ENCODE results near the gene HOXB4.

Gene HOXB4

DNA sequence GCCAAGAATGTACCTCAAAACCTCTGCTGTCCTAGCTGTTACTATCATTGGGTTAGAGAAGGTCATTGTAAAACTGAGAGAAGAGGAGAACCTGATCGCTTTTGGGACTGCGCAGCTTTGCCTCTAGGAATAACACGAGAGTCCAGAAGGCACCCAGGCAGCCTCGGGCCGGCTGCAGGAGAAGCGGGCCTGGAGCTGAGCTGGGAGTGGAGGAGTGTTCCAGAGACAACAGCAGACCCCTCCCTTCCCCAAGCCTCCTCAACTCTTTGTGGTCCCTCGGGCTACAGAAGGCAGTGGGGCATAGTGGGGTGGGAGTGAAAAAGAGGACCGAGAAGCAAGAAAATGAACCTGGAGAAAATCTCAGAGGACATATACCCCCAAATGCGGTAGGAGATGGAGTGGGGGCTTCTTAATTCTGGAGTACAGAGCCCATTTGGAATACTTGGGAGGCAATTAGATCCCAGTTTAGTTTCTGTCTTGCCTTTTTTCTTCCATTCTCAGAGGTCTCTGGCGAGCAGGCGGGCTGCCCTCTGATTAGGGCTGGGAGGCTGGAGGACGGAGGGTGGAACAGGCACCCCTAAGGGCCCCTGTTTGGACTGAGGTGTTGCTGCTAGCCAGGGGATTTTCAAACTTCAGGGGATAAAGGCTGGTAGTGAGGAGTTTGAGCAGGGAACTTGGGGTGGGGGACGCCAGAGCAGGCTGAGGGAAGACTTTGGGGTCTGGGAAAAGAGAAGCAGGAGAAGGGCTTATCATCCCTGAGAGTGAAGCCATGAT lies 19.9 kb downstream of the HOXB4 start:
- no peak for DNase-seq

DNA sequence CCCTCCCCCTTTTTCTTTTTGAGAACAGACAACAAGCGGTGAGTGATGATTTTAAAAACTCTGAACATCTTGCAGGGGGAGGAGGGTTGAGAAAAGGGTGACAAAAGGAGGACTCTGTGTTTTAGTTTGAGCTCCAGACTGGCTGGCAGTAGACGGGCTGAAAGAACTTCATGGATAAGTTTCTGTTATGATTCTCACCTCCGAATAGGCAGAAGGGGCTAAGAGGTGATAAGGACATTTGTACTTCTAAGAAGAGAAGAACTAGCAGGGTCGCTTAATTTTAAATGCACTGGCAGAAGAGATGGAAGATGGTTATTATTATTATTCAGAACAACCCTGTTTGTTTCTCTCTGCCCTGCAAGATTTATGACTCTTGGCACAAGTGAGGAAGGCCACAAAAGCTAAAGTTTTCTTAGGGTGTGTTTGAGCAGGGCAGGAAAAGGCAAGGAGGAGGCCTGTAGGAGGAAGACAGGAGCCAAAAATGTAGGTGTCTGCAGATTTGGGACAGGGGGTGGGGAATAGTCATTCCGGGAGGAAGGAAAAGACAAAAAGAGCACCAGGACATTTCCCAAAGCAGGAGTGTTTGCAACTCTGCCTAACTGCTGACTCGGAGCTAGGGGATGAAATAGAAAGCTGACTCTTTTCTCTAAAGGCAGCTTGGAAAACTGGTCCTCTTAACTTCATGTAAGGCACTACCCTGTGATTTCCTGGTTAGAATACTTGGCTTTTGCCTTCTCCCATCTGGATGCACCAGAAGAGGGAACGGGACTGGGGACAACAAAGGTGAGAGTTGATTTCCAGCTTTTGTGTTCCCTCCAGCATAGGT lies 21.4 kb downstream of the HOXB4 start:
- no peak for DNase-seq

GRCh38 chr17:48556229-48556575 lies 21.9 kb downstream of the HOXB4 start:
- DNase-seq = no peak

DNA sequence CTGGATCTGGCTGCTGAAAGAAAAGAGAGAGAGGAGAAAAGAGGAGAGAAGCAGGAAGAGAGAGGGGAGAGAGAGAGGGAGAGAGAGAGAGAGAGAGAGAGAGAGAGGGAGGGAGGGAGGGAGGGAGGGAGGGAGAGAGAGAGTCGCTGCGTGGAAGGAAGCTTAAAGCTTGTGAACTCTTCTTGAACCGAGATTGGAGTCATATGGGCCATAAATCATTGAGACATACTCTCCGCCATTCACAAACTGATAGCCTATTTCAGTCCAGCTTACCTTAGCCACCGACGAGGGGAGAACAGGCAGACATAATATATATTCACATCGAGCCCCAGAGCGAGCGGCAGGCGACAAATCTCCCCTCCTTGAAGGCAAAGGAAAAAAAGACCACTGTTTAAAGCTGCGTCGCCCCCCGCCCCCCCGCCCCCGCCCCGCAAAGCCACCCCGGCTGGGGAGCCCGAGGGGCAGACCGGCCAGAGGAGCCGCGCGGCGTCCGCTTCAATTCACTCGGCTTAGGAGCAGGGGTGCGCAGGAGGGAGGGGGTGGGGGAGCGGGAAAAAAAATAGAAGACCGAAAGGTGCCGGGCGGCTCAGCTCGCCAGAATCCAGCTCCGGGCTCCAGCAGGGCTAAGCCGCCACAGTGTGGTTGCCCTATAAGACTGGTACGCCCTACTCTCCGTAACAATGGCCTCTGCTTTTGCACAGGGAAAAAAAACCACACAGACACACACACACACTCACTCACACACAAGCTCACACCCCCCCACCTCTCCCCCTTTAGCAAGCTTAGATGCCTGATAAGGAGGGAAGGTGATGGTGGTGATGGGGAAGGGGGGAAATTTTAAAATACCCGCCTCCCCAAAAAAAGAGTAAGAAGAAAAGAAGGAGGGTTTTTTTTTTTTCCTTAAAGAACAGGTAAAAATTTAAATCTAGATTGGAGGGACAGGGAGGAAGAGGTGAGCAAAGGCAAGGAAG lies 22.6 kb downstream of the HOXB4 start:
- DNase-seq = no peak

- no peak for DNase-seq
These were observed 23.5 kb downstream of the HOXB4 start for GRCh38 chr17:48554412-48555257.

DNA sequence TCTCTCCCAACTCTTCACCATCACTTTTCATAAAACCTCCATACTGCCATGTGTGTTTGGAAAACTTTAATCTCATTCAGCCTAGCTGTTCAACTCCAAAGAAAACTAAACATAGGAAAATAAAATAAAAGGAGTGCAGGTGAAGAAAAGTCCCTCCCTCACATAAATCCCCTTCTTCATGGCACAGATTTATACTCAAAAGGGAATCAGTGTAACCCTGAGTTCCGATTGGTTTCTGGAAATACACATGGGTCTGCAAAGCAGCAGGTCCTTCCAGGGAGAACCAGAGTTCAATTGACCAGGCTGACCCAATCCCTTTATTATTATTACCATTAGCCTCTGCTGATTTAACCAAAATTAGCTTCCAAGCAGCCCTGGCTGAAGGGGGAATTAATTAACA lies 24.3 kb downstream of the HOXB4 start:
- DNase-seq = no peak

DNA sequence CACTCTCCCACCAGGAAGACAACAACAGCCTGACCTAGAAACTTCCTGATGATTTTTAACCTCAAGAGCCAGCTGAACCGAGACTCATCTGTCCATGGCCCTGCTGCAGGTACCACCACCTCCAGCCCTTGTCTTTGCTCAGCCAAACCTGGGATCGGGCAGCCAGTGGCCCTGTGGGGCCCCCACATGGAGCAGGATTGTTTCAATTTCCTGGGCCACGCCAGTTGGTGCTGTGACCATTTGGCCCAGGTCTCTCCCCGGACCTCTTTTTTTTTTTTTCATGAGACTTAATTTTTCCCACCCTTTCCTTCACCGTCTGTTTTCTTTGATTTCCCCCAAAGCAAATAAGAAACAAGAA lies 25.0 kb downstream of the HOXB4 start:
- no peak for DNase-seq

DNA sequence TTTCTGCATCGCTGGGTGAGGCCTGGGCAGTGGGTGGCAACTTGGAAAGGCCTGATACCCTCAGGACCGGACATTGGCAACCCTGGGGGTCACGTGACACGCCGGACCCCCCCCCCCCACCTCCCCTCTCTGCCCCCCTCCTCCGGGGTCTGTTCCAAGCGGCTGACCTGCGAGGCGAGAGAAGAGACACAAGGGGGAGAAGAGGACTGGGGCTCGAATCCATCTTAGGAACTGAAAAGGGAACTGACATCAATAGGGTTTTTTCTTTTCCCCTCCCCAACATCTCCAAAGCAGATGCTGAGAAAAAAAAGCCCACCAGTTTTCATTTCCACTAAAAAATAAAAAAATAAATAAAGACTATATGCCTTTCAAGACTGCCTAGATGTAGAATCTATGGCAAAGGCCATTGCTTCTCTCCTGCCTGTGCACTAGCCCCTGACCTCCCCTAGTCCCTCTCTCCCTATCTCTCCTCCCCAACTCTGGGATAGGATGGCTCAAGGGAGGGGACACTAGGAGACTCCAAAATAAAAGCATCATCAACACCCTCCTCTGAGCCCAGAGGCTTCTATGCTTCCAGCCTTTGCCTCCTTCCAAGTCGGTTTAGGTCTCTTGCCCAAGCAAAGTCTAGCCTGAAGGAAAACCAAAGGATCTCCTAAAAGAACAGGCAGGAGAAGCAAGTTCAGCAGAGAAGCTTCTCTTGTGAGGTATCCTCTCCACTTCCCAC lies 25.5 kb downstream of the HOXB4 start:
- no peak for DNase-seq

DNA sequence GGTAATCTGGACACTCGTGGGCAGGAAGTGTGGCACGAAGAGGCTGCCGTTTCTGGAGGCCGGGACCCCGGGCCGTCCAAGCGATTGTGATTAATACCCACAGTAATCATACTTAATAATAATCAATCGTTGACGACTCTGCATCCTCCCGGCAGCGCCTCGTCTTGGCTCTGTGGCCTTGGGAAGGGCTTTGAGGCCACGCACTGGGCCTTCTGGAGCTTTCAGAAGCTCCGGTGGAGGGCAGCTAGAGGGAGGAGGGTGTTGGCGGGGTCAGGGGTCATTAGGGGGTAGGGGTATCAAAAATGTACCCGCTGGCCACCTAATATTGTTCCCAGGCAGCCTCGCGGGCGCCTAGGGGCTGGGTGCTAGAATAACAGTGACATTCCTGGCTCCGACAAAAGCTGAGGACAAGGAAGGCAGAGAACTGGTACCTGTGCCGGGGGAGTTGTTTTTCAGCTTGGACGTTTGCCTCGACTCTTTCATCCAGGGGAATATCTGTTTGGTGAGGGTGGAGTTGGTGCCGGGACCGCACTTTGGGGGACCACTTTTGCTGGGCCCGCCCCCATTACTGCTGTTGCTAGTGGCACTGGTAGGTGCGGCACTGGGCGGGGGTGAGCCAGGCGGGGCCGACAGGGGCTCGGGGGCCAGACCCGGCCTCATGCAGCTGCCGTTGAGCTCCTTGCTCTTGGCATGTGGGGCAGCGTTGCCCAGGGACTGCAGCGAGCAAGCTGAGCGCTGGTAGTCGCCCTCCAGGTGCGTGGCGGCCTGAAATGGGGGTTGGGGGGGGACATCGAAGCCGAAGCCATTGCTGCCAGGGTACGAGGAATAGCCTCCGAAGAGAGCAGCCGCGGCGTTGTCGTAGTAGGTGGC lies 26.3 kb downstream of the HOXB4 start:
- DNase-seq = no peak

- no peak for DNase-seq
These were observed 27.0 kb downstream of the HOXB4 start for GRCh38 chr17:48551214-48551555.

- DNase-seq = no peak
These were observed 27.5 kb downstream of the HOXB4 start for GRCh38 chr17:48550502-48551213.

- no peak for DNase-seq
These were observed 28.1 kb downstream of the HOXB4 start for GRCh38 chr17:48549914-48550501.

- no peak for DNase-seq
These were observed 28.9 kb downstream of the HOXB4 start for GRCh38 chr17:48549281-48549630.

- DNase-seq = no peak
These were observed 29.4 kb downstream of the HOXB4 start for GRCh38 chr17:48548523-48549280.

- peak; percentile 33 for DNase-seq
These were observed 30.2 kb downstream of the HOXB4 start for GRCh38 chr17:48547808-48548522.

- no peak for DNase-seq
These were observed 31.0 kb downstream of the HOXB4 start for GRCh38 chr17:48546924-48547807.

Measured in activated CD4-positive, alpha-beta T cell treated with anti-CD3 and anti-CD28 coated beads, Interleukin-2, amount 50 U/mL, for 4 hours (primary cell).